Measurements from ENCODE around the gene C2orf81.
"Not testable (repeated sequence)": the region's sequence is repeated elsewhere in the genome, so short reads cannot be mapped to it uniquely, and the experiment has no call there.

C2orf81 gene

DNA sequence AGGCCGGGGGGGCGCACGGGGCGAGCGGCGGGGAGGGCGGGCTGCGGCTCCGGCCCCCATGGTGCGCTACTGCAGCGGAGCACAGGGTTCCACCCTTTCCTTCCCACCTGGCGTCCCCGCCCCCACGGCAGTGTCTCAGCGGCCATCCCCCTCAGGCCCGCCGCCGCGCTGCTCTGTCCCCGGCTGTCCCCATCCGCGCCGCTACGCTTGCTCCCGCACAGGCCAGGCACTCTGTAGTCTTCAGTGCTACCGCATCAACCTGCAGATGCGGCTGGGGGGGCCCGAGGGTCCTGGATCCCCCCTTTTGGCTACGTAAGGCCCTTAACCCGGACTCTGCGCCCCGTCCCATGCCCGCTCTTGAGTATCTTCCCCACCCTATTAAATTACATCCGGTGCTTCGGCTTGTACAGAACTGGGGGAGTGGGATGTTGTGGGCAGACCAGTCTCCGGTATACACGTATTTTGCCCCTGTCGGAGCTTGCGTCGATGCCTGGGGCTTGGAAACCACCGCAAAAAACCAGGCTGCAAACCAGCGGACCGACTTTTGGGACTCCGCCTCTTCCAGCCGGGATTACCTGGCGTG lies 36.2 kb upstream of the C2orf81 start:
- H3K9me3 ChIP-seq (ENCODE audit: control insufficient read depth in 1 of 2, low read length in 2 of 2) = no peaks in the 10 kb centered on the region
- peak overlapping the region; percentile 87 for H3K27ac ChIP-seq (ENCODE audit: low read length)
- H3K36me3 ChIP-seq (ENCODE audit: control insufficient read depth in 1 of 2, insufficient read depth in 2 of 2, low read length in 2 of 2) = peaks cover 5 to 15% of the 10 kb centered on the region in 2 donors
- no peaks in the 10 kb centered on the region for H3K27me3 ChIP-seq (ENCODE audit: low read depth, low read length)
- peak overlapping the region; percentile 87 to 88 for H3K4me3 ChIP-seq (ENCODE audit: low read depth in 1 of 2, low read length in 2 of 2)
- H3K4me1 ChIP-seq (ENCODE audit: control insufficient read depth in 1 of 2, insufficient read depth in 2 of 2, low read length in 2 of 2) = peaks cover 21 to 33% of the 10 kb centered on the region in 2 donors

DNA sequence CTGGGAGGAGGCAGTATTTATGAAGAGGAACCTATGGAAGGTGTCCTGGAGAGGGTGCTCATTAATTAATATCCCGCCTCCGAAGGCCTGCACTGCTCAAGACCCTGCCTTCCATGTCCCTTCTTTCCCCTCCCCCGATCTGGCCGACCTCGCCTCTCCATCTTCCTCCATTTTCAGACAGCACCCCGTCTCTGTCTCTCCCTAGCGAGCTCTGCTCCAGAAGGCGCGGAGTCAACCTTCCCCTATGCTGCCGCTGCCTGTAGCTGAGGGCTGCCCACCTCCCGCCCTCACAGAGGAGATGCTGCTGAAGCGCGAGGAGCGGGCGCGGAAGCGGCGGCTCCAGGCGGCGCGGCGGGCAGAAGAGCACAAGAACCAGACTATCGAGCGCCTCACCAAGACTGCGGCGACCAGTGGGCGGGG lies 35.7 kb upstream of the C2orf81 start:
- peaks cover 21 to 33% of the 10 kb centered on the region in 2 donors for H3K4me1 ChIP-seq (ENCODE audit: control insufficient read depth in 1 of 2, insufficient read depth in 2 of 2, low read length in 2 of 2)
- no peaks in the 10 kb centered on the region for H3K9me3 ChIP-seq (ENCODE audit: control insufficient read depth in 1 of 2, low read length in 2 of 2)
- H3K27me3 ChIP-seq (ENCODE audit: low read depth, low read length) = no peaks in the 10 kb centered on the region
- peak overlapping the region; percentile 84 for H3K27ac ChIP-seq (ENCODE audit: low read length)
- H3K4me3 ChIP-seq (ENCODE audit: low read depth in 1 of 2, low read length in 2 of 2) = peak overlapping the region; percentile 60 to 88
- H3K36me3 ChIP-seq (ENCODE audit: control insufficient read depth in 1 of 2, insufficient read depth in 2 of 2, low read length in 2 of 2) = peaks cover under 1 to 10% of the 10 kb centered on the region in 2 donors

DNA sequence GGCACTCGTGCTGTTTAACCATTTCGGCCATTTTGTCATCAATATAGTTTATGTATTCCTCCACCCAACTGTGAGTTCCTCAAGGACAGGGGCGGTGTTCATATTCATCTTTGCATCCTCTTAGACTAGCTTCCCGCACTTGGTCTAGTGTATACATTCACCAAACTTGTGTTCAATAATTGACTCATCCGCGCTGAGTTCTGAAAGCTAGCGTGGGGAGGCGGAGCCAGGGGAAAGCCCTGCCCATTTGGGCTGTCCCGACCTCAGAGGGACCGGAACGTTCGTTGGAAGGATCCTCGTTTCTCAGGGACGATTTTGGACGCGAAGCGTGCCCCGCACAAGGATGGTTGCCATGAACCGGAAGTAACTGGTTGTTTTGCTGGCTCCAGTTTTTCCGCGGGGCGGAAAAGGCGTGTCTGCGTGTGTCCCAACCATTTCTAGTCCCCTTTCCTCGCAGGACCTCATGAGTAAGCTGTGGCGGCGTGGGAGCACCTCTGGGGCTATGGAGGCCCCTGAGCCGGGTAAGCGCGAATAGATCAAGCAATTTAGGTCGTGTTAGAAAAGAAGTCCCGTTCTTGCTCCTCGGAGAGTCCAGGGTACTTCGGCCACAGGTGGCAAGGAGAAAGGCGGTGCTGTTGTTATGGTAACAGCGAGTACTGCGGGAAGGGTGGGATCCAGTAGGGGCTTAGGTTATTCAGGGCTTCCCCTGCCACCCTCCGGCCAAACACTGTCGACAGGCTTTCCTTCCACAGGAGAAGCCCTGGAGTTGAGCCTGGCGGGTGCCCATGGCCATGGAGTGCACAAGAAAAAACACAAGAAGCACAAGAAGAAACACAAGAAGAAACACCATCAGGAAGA lies 33.5 kb upstream of the C2orf81 start, which contains the start of gene INO80B:
INO80B (plus strand) TSS at position 434 of the 858 bp plus-strand sequence; CDS start at position 464, 30 bp downstream.
- H3K27ac ChIP-seq (ENCODE audit: low read length) = peak within 1 kb of the TSS; percentile 81

DNA sequence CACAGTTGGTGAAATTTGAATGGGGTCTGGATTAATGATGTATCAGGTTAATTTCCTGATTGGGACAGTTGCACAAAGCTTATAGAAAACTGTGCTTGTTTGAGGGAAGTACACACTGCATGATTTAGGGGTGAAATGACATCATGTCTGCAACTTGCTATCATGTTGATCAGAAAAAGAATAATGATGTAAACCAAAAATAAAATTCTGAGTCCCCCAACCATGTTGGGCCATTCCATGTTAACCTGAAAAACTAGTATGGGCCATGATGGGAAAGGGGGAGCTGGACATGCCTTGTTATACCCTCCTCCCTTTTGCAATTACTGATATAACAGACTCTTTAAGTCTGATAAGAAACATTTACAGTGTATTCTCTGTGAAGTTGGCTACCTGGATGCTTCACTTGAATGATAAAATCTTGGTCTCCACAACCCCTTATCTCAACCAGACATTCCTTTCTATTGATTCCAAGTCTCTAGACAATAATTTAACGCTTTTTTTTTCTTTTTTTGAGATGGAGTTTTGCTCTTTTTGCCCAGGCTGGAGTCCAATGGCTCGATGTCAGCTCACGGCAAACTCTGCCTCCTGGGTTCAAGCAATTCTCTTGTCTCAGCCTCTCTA lies 29.3 kb upstream of the C2orf81 start:
- no peak overlapping the region for H3K27ac ChIP-seq (ENCODE audit: low read length)

More for the DNA sequence above, 33.5 kb upstream of the C2orf81 start, which contains the start of gene INO80B:
- Histone ChIP-seq H3K36me3 (ENCODE audit: control insufficient read depth in 1 of 2, insufficient read depth in 2 of 2, low read length in 2 of 2) (no peaks in the 10 kb centered on the region), H3K4me1 (ENCODE audit: control insufficient read depth in 1 of 2, insufficient read depth in 2 of 2, low read length in 2 of 2) (peaks cover 21 to 33% of the 10 kb centered on the region in 2 donors), H3K9me3 (ENCODE audit: control insufficient read depth in 1 of 2, low read length in 2 of 2) (no peaks in the 10 kb centered on the region), H3K27me3 (ENCODE audit: low read depth, low read length) (no peaks in the 10 kb centered on the region), H3K4me3 (ENCODE audit: low read depth in 1 of 2, low read length in 2 of 2) (peak within 1 kb of the TSS; percentile 84 to 93)

DNA sequence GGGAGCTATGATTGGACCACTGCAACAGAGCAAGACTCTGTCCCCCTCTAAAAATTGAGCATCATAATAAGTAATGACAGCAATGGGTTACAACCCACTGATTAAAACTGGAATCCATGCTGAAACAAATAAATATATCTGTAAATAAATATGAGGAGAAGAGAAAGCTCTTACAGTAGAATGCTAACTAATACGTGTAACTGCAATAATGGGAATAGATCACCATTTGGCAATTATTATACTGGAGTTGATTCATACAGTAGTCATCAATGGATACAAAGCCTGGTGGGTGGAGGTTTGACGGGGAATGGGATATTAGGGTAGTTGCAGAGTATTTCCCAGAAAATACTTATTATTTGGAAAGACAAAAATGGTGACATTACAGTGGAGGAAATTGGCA lies 27.4 kb upstream of the C2orf81 start:
- Histone ChIP-seq H3K27ac (ENCODE audit: low read length) (no peak overlapping the region), H3K36me3 (ENCODE audit: control insufficient read depth in 1 of 2, insufficient read depth in 2 of 2, low read length in 2 of 2) (no peaks in the 10 kb centered on the region), H3K27me3 (ENCODE audit: low read depth, low read length) (no peaks in the 10 kb centered on the region), H3K9me3 (ENCODE audit: control insufficient read depth in 1 of 2, low read length in 2 of 2) (no peaks in the 10 kb centered on the region), H3K4me1 (ENCODE audit: control insufficient read depth in 1 of 2, insufficient read depth in 2 of 2, low read length in 2 of 2) (no peaks in the 10 kb centered on the region), H3K4me3 (ENCODE audit: low read depth in 1 of 2, low read length in 2 of 2) (no peak overlapping the region)

More for the DNA sequence above, 29.3 kb upstream of the C2orf81 start:
- H3K36me3 ChIP-seq (ENCODE audit: control insufficient read depth in 1 of 2, insufficient read depth in 2 of 2, low read length in 2 of 2) = no peaks in the 10 kb centered on the region
- H3K4me1 ChIP-seq (ENCODE audit: control insufficient read depth in 1 of 2, insufficient read depth in 2 of 2, low read length in 2 of 2) = peaks cover 6 to 9% of the 10 kb centered on the region in 2 donors
- no peak overlapping the region for H3K4me3 ChIP-seq (ENCODE audit: low read depth in 1 of 2, low read length in 2 of 2)
- no peaks in the 10 kb centered on the region for H3K9me3 ChIP-seq (ENCODE audit: control insufficient read depth in 1 of 2, low read length in 2 of 2)
- H3K27me3 ChIP-seq (ENCODE audit: low read depth, low read length) = no peaks in the 10 kb centered on the region

DNA sequence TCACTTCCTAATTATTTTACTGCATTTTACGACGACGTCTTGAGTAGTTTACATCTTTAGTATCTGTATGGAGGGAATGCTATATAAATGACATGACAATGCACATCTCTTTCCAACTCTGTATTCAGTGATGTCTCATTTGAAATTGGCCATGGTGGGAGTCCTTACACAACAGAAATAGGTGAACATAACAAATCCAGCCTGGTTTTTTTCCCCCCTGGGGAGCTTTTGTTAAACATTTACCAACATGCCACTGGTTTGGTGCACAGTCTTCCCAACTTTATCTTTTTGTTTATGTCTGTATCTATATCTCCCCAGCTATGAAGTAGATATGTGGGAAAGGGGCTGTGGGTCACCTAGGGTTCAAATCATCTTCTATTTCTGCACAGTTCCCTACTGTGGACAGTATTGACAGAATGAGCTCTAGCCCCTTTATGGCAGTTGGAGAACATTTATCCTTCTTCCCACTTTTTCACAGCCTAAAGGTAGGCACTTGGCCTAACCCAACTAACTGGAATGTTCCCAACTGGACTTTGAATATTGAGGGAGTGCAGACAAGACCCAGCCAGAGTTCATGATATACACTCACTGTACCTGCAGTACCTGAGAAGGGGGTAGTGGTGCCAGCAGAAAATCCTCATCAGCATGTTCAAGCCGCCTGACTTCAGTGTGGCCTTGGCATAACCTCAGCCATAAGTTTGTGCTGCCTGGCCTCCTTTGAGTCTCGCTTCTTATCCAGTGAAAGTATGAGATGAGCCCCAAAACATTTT lies 26.0 kb upstream of the C2orf81 start:
- no peak overlapping the region for H3K27ac ChIP-seq (ENCODE audit: low read length)
- no peaks in the 10 kb centered on the region for H3K4me1 ChIP-seq (ENCODE audit: control insufficient read depth in 1 of 2, insufficient read depth in 2 of 2, low read length in 2 of 2)

DNA sequence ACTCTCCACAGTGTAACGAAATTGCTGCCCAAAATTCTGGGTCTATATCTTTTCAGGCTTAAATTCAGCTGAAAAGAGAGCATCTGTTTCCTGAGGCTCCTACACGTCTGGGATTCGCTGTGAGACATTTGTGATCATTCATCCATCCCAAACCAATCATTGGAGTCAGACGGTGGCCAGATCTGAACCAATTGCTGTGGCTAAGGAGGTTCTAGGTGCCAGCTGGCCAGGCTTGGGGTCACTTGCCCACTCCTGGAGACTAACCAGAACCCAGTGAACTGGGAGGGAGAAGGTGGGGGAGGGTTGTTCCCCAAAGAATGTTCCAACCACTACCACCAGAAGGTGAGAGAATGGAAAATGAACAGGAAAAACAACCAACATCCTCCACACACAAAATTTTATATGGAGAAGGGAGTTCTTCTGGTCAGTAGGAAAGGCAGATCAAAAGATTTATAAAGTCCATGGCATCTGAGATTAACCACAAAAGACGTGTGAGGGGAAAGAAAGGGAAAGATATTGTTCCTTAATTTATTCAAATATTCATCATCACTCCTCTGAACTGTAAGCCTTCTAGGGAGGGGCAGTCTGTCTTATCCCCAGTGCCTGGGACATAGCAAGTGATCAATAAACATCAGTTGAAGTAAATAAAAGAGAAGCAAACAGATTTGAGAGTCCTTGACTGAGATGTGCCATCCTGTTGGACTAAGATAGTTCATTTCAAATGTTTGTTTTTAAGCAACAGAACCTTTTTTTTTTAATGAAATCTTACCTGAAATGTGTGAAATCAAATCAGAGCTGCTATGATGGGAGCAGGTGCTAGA lies 23.3 kb upstream of the C2orf81 start:
- Histone ChIP-seq H3K27ac (ENCODE audit: low read length) (no peak overlapping the region), H3K27me3 (ENCODE audit: low read depth, low read length) (peaks cover 7% of the 10 kb centered on the region), H3K4me1 (ENCODE audit: control insufficient read depth in 1 of 2, insufficient read depth in 2 of 2, low read length in 2 of 2) (peaks cover 0 to 14% of the 10 kb centered on the region in 2 donors), H3K9me3 (ENCODE audit: control insufficient read depth in 1 of 2, low read length in 2 of 2) (no peaks in the 10 kb centered on the region), H3K36me3 (ENCODE audit: control insufficient read depth in 1 of 2, insufficient read depth in 2 of 2, low read length in 2 of 2) (no peaks in the 10 kb centered on the region), H3K4me3 (ENCODE audit: low read depth in 1 of 2, low read length in 2 of 2) (no peak overlapping the region)

More for the DNA sequence above, 26.0 kb upstream of the C2orf81 start:
- H3K36me3 ChIP-seq (ENCODE audit: control insufficient read depth in 1 of 2, insufficient read depth in 2 of 2, low read length in 2 of 2) = no peaks in the 10 kb centered on the region
- peaks cover 2% of the 10 kb centered on the region for H3K27me3 ChIP-seq (ENCODE audit: low read depth, low read length)
- no peaks in the 10 kb centered on the region for H3K9me3 ChIP-seq (ENCODE audit: control insufficient read depth in 1 of 2, low read length in 2 of 2)
- H3K4me3 ChIP-seq (ENCODE audit: low read depth in 1 of 2, low read length in 2 of 2) = no peak overlapping the region

DNA sequence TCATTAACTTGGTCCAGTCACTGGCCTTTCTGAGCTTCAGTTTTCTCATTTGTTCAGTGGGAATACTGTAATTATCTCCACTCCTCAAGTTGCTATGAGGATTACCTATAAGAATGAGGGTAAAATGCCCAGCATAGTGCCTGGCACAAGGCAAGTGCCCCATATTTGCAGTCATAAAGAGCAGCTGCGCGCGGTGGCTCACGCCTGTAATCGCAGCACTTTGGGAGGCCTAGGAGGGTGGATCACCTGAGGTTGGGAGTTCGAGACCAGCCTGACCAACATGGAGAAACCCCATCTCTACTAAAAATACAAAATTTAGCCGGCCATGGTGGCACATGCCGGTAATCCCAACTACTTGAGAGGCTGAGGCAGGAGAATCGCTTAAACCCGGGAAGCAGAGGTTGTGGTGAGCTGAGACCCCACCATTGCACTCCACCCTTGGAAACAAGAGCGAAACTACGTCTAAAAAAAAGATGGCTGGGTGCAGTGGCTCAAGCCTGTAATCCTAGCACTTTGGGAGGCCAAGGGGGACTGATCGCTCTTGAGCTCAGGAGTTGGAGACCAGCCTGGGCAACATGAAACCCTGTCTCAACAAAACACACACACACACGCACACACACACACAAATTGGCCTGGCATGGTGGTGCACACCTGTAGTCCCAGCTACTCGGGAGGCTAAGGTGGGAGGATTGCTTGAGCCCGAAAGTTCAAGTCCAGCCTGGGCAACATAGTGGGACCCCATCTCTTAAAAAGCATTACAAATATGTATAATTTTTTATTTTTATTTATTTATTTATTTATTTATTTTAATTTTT lies 21.3 kb upstream of the C2orf81 start:
- H3K36me3 ChIP-seq (ENCODE audit: control insufficient read depth in 1 of 2, insufficient read depth in 2 of 2, low read length in 2 of 2); H3K27me3 ChIP-seq (ENCODE audit: low read depth, low read length); H3K9me3 ChIP-seq (ENCODE audit: control insufficient read depth in 1 of 2, low read length in 2 of 2): not testable (repeated sequence)
- Histone ChIP-seq H3K4me1 (ENCODE audit: control insufficient read depth in 1 of 2, insufficient read depth in 2 of 2, low read length in 2 of 2) (peaks cover 11 to 33% of the 10 kb centered on the region in 2 donors), H3K27ac (ENCODE audit: low read length) (peak overlapping the region; percentile 63), H3K4me3 (ENCODE audit: low read depth in 1 of 2, low read length in 2 of 2) (peak overlapping the region; percentile 50 to 70)

DNA sequence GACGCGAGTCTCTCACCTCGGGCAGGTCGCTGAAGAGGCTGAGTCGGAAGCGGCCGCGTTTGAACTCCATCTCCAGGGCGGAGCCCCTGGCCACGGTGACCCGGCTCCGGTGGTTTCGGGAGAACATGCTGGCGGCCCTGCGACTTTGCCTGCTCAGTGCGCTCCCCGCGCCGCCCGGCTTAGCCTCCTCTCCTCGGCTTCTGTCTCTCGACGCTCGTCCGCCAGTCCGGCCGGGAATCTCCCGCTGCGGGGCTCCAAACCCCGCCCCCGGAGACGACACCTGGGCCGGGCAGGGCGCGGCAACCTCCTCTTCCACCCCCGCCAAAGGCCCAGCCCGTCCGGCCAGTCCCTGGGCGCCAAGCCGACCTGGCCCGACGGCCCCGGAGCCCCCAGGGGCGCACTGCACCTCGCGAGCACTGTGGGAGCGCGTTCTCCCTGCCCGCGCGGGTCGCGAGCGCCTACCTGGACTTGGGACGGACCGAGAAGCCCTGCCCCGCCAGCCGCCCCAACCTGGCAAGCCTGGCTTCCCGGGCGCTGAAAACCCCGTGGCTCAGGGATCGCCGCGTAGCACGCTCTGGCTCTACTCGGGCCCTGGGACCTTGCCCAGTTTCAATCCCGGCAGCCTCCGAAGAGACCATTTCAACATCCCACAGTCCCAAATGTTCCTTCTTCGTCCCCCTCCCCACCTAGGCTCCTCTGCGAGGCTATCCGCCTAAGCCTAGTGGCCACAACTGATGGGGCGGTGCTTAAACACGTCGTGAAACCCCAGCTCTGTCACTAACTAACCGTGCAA lies 20.5 kb upstream of the C2orf81 start, which contains the start of gene RTKN:
RTKN (minus strand) TSS at position 248 of the 793 bp plus-strand sequence; CDS start at position 127, 121 bp downstream.
- Histone ChIP-seq H3K36me3 (ENCODE audit: control insufficient read depth in 1 of 2, insufficient read depth in 2 of 2, low read length in 2 of 2) (no peaks in the 10 kb centered on the region), H3K27ac (ENCODE audit: low read length) (peak within 1 kb of the TSS; percentile 91), H3K27me3 (ENCODE audit: low read depth, low read length) (peaks cover 7% of the 10 kb centered on the region), H3K9me3 (ENCODE audit: control insufficient read depth in 1 of 2, low read length in 2 of 2) (no peaks in the 10 kb centered on the region), H3K4me3 (ENCODE audit: low read depth in 1 of 2, low read length in 2 of 2) (peak within 1 kb of the TSS; percentile 69 to 70), H3K4me1 (ENCODE audit: control insufficient read depth in 1 of 2, insufficient read depth in 2 of 2, low read length in 2 of 2) (peaks cover 11 to 39% of the 10 kb centered on the region in 2 donors)

All from muscle layer of duodenum (tissue), 2 donors.